Omental fat pad (tissue), 4 donors: ENCODE data around the gene MDN1. TPM values are rescaled to one million over a fixed set of nuclear protein-coding genes. Genes with fewer than 3 reads are reported as not detected.
"Not testable (repeated sequence)": the region's sequence is repeated elsewhere in the genome, so short reads cannot be mapped to it uniquely, and the experiment has no call there.

ENCODE experiments used
- ATAC-seq: fragments of 150-250 bp; one replicate; pipeline ENCODE4 v1.9.1; 2016; ENCODE audit warnings: mild to moderate bottlenecking, moderate library complexity; ENCODE audit not compliant: low FRiP score
- DNase-seq: peaks from one replicate; pipeline ENCODE4 v3.0.0-alpha.2; 2019; ENCODE audit warnings: low spot score
- CTCF ChIP-seq, 3 donors: fragments of 450-650 bp; IDR thresholded peaks; one replicate each; pipeline ENCODE4 v1.5.1; 2016 to 2017; ENCODE audit warnings: antibody characterized with exemption in 3 of 3, mild to moderate bottlenecking in 3 of 3, moderate library complexity in 2 of 3
- total RNA-seq, 4 donors: library from RNA; depleted of rRNA; stranded (reverse); fragments of >200 nt; gene quantifications; one replicate each; pipeline ENCODE4 v1.1.0, GENCODE V29; 2016

MDN1 gene
- total RNA-seq, 4 donors from 2014 or later, result 21.6 to 58.5 (median 33.3) TPM

GRCh38 chr6:89830170-89830809 is 10.7 kb upstream of the MDN1 start:
- ATAC-seq (no peak), DNase-seq (no peak)
- TF ChIP-seq CTCF (IDR thresholded peaks at IDR 0.05), result no peak

DNA sequence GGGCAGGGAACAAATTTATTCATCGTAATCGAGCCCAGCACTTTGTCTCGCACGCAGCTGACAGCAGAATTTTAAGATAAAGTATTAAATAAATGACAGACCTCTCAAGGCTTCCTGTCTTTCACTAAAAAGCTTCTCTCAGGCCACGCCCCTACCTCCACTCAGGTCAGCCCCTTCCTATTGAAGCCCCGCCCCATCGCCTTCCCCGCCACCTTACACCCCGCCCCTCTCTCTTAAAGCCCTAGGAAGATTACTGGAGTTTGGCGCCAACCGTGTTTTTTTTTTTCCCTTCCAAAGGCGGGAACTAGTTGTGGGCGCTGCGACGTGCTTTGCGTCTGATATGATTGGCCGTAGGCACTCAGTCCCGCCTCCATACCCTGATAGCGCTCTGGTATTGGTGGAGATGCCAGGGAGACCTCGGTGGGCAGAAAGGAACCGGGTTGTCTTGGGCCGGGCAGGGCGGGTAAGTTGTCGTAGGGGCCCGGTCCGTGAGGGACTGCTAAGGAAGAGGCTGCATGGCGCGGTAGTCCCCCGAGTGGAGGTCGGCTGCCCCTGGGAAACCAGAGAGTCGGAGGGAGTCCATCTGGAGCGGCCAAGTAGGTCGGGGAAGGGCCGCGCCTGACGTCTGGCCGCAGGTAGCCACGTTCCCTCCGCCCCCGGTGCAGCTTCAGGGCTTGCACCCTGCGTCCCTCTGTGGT is 10.0 kb upstream of the MDN1 start, which contains the start of gene CASP8AP2:
Gene CASP8AP2, plus strand, starts transcription at position 409 of the 698 bp plus-strand sequence.
- peak; percentile 99 for ATAC-seq
- TF ChIP-seq CTCF (IDR thresholded peaks at IDR 0.05), result no peak
- DNase-seq, result peak; percentile 86

DNA sequence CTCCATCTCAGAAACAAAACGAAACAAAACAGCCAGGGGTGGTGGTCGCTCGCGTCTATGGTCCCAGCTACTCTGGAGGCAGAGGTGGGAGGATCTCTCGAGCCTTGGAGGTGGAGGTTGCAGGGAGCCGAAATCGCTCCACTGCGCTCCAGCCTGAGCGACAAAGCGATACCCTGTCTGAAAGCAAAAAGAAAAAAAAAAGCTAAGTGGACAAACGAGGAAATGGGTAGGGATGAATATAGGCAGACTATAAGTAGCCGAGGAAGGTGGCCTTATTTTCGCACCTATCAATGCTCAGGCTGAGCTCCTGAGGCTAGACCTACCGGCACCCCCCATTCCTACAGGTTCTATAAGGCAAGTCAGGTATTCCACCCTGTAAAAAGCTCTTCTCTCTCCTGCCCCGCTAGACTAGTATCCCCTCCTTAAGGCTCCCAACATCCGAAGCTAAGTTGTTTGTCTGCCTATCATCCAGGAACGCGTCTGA is 9.4 kb upstream of the MDN1 start:
- peak; percentile 55 for ATAC-seq

GRCh38 chr6:89828475-89828987 is 8.9 kb upstream of the MDN1 start:
- not testable (repeated sequence) for ATAC-seq, DNase-seq

More for the DNA sequence above, 9.4 kb upstream of the MDN1 start:
- TF ChIP-seq CTCF (IDR thresholded peaks at IDR 0.05), result no peak
- DNase-seq, result no peak

DNA sequence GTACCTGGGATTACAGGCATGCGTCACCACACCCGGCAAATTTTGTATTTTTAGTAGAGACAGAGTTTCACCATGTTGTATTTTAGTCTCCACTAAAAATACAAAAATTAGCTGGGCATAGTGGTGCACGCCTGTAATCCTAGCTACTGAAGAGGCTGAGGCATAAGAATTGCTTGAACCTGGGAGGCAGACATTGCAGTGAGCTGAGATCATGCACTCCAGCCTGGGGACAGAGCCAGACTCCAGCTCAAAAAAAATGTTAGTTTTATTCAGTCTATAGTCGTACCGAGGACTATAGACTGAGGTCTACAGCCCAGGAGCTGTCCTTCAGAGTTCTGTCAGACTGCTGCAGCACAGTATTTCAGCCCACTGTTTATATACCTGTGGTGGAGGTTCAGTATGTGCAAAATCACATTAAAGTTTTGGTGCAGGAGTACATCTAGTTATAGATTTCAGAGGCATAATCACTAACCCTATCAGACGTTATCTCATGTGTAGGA is 6.5 kb upstream of the MDN1 start:
- DNase-seq, result no peak
- no peak for TF ChIP-seq CTCF (IDR thresholded peaks at IDR 0.05)
- ATAC-seq, result no peak

GRCh38 chr6:89818977-89819335 is 638 bp downstream of the MDN1 start:
- ATAC-seq (peak; percentile 60), DNase-seq (no peak)
- TF ChIP-seq CTCF (IDR thresholded peaks at IDR 0.05), result no peak

DNA sequence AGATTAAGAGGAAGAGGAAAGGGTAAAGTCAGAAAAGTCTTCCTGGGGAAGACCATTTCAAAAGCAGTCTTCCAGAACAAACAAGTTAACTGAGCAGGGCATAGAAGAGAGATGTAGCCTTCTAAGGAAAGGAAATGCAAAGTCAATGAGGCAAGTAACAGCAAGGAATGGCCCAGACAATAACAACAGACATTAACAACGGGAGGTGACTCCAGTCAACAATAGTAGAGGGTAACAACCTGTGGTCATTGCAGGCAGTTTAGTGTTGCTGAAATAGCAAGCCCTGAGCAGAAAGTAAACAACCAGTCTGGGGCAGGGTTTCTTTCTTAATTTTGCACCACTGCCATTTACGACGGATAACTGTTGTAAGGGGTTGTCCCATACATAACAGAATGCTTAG is 2.1 kb downstream of the MDN1 start:
- no peak for TF ChIP-seq CTCF (IDR thresholded peaks at IDR 0.05)
- no peak for DNase-seq

GRCh38 chr6:89813422-89813821 is 6.2 kb downstream of the MDN1 start:
- DNase-seq, ATAC-seq: not testable (repeated sequence)

More for the DNA sequence above, 2.1 kb downstream of the MDN1 start:
- no peak for ATAC-seq
